Glutamatergic neuron (in vitro differentiated cells): ENCODE results near the gene CR1L. TPM values are rescaled to one million over a fixed set of nuclear protein-coding genes. Genes with fewer than 3 reads are reported as not detected.
"Not testable (repeated sequence)": the region's sequence is repeated elsewhere in the genome, so short reads cannot be mapped to it uniquely, and the experiment has no call there.

Source experiments
- DNase-seq: peaks from one replicate; pipeline ENCODE4 v3.0.0; 2022
- H3K27ac Mint-ChIP-seq: one replicate; pipeline ENCODE4 v1.8.0; 2020; ENCODE audit warnings: mild to moderate bottlenecking, mixed read lengths, inconsistent platforms; ENCODE audit not compliant: unreplicated experiment
- H3K27me3 Mint-ChIP-seq: one replicate; pipeline ENCODE4 v1.8.0; 2020; ENCODE audit warnings: mild to moderate bottlenecking, moderate library complexity, mixed read lengths, inconsistent platforms; ENCODE audit not compliant: unreplicated experiment
- H3K36me3 Mint-ChIP-seq: one replicate; pipeline ENCODE4 v1.8.0; 2020; ENCODE audit warnings: mild to moderate bottlenecking, mixed read lengths, inconsistent platforms; ENCODE audit not compliant: unreplicated experiment
- H3K4me1 Mint-ChIP-seq: one replicate; pipeline ENCODE4 v1.8.0; 2020; ENCODE audit warnings: mild to moderate bottlenecking, low read depth, mixed read lengths, inconsistent platforms; ENCODE audit not compliant: unreplicated experiment
- H3K4me3 Mint-ChIP-seq: one replicate; pipeline ENCODE4 v1.8.0; 2020; ENCODE audit warnings: mild to moderate bottlenecking, mixed read lengths, inconsistent platforms; ENCODE audit not compliant: unreplicated experiment
- H3K9me3 Mint-ChIP-seq: one replicate; pipeline ENCODE4 v1.8.0; 2020; ENCODE audit warnings: mild to moderate bottlenecking, moderate library complexity, mixed read lengths, inconsistent platforms; ENCODE audit not compliant: unreplicated experiment
- total RNA-seq: library from RNA; stranded (reverse); fragmentation: NEBNext Ultra II Directional; extraction: Animal tissue kit (Norgen Biotek cat#: 25700); gene quantifications from one replicate; pipeline ENCODE4 v1.2.1, GENCODE V29; 2021; ENCODE audit not compliant: unreplicated experiment
- TF ChIP-seq, protein P1 (sequence below): fragments of 200-600 bp; sonication (generic); IDR thresholded peaks from one replicate; pipeline ENCODE4 v1.5.0; 2021; ENCODE audit not compliant: partially characterized antibody, unreplicated experiment

CR1L gene
- total RNA-seq, 1 donor from 2014 or later, result not detected

GRCh38 chr1:207738158-207738659, 93.3 kb downstream of the CR1L start:
- not testable (repeated sequence) for H3K9me3 Mint-ChIP-seq, DNase-seq, H3K4me3 Mint-ChIP-seq, H3K36me3 Mint-ChIP-seq, H3K27ac Mint-ChIP-seq, H3K27me3 Mint-ChIP-seq, H3K4me1 Mint-ChIP-seq

- no peaks in the 10 kb centered on the region for H3K36me3 Mint-ChIP-seq
- H3K4me3 Mint-ChIP-seq, result no peak overlapping the region
- DNase-seq, result no peak
- H3K27ac Mint-ChIP-seq, result no peak overlapping the region
- TF ChIP-seq, protein P1, sequence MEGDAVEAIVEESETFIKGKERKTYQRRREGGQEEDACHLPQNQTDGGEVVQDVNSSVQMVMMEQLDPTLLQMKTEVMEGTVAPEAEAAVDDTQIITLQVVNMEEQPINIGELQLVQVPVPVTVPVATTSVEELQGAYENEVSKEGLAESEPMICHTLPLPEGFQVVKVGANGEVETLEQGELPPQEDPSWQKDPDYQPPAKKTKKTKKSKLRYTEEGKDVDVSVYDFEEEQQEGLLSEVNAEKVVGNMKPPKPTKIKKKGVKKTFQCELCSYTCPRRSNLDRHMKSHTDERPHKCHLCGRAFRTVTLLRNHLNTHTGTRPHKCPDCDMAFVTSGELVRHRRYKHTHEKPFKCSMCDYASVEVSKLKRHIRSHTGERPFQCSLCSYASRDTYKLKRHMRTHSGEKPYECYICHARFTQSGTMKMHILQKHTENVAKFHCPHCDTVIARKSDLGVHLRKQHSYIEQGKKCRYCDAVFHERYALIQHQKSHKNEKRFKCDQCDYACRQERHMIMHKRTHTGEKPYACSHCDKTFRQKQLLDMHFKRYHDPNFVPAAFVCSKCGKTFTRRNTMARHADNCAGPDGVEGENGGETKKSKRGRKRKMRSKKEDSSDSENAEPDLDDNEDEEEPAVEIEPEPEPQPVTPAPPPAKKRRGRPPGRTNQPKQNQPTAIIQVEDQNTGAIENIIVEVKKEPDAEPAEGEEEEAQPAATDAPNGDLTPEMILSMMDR, result no peak
- peaks cover 5% of the 10 kb centered on the region for H3K9me3 Mint-ChIP-seq
- H3K27me3 Mint-ChIP-seq, result no peaks in the 10 kb centered on the region
- no peaks in the 10 kb centered on the region for H3K4me1 Mint-ChIP-seq
Measured at GRCh38 chr1:207740207-207740606, 95.3 kb downstream of the CR1L start.

DNA sequence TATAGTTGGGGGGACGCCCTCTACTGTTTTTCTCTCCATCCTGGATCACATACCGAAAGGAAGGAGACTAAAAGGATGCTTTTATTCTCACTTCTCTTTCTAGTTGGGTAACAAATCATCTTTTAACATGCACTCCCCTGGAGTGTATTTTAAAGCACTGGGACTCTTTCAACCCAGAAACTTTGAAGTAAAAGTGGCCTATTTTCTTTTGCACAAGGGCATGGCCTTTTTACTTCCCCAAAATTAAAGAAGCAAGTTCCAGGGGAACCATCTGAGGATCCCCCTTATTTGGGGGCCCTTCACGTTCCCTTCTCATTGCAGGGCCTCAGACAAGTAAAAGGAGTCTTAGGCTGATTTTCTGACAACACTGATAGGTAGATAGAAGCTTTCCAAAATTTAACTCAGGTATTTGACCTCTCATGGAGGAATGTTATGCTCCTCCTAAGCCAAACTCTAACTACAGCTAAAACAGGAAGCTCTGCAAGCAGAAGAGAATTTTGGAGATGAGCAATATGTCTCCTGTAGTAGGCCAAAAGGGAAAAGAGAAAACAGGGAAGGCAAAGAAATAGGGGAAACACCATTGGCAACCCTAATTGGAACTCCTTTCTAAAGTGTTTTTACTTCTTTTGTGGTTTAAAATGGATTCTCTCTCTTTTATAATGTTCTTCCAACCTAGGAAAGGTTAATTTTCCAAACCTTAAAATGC, 98.1 kb downstream of the CR1L start:
- Mint-ChIP-seq H3K9me3 (peaks cover 5% of the 10 kb centered on the region), H3K36me3 (no peaks in the 10 kb centered on the region), H3K27me3 (no peaks in the 10 kb centered on the region), H3K27ac (no peak overlapping the region), H3K4me3 (no peak overlapping the region), H3K4me1 (no peaks in the 10 kb centered on the region)
- no peak for DNase-seq
- TF ChIP-seq, protein P1, result no peak

- Mint-ChIP-seq H3K36me3 (no peaks in the 10 kb centered on the region), H3K9me3 (peaks cover 5% of the 10 kb centered on the region)
Measured at GRCh38 chr1:207744000-207744534, 99.1 kb downstream of the CR1L start.

DNA sequence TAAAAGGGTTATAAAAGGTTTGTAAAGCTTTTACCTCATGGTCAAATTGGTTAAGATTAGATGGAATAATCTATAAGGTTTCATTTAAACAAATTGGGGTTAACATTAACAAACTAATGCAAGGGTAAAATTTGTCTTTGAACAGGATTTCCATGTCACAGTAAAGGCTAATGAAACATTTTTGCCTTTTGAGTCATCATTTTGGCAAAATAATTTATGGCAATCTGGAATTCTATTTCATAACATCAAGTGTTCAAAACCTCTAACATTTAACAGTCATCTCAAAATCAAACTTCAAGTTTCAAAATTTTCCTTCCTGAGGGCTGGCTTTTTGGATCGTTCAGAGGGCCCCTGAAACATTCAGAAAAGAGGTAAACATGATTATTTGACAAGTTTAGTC, 100.4 kb downstream of the CR1L start:
- TF ChIP-seq, protein P1, result no peak
- Mint-ChIP-seq H3K9me3 (peaks cover 5% of the 10 kb centered on the region), H3K27ac (no peak overlapping the region), H3K36me3 (no peaks in the 10 kb centered on the region), H3K4me3 (no peak overlapping the region), H3K27me3 (no peaks in the 10 kb centered on the region), H3K4me1 (no peaks in the 10 kb centered on the region)
- DNase-seq, result no peak

More at GRCh38 chr1:207744000-207744534, 99.1 kb downstream of the CR1L start:
- Mint-ChIP-seq H3K27me3 (no peaks in the 10 kb centered on the region), H3K4me3 (no peak overlapping the region), H3K27ac (no peak overlapping the region), H3K4me1 (no peaks in the 10 kb centered on the region)
- no peak for DNase-seq
- TF ChIP-seq, protein P1, result no peak
